Common myeloid progenitor, CD34-positive (primary cell): ENCODE measurements around the gene GAREM1.
"Not testable (repeated sequence)": the region's sequence is repeated elsewhere in the genome, so short reads cannot be mapped to it uniquely, and the experiment has no call there.

Experiments used
- CTCF ChIA-PET: fragments of 350-600 bp; sonication (Branson Sonifier 250); formaldehyde crosslinking; loops from one replicate; lab custom pipeline; 2021; ENCODE audit warnings: antibody characterized with exemption; lab: Charles Lee
- POLR2A ChIA-PET: fragments of 350-600 bp; sonication (Branson Sonifier 250); formaldehyde crosslinking; loops from one replicate; lab custom pipeline; 2021; ENCODE audit warnings: antibody characterized with exemption; lab: Charles Lee
- DNase-seq, 3 donors: peaks; one replicate each; pipeline versions ENCODE4 v3.0.0 to v3.0.0-alpha.2; 2013
- H3K27ac ChIP-seq, 2 experiments: 1 replicate in 1 of 2; 2 replicates in 1 of 2; pipeline ENCODE4 v1.7.0; 2013; ENCODE audit warnings: inconsistent platforms in 2 of 2, low read length in 2 of 2, mild to moderate bottlenecking in 2 of 2, low read depth in 1 of 2, moderate library complexity in 1 of 2; ENCODE audit not compliant: severe bottlenecking in 2 of 2, insufficient read depth in 1 of 2, poor library complexity in 1 of 2
- H3K27me3 ChIP-seq, 5 experiments: replicated peaks in 2 of 5; 1 replicate in 3 of 5; 2 replicates in 2 of 5; pipeline versions ENCODE4 v1.6.1 to v1.7.0; 2013; ENCODE audit warnings: low read length in 4 of 5, mild to moderate bottlenecking in 2 of 5, moderate library complexity in 2 of 5, inconsistent platforms in 1 of 5; ENCODE audit not compliant: insufficient read depth in 5 of 5, control insufficient read depth in 4 of 5
- H3K36me3 ChIP-seq, 4 experiments: 1 replicate in 2 of 4; 2 replicates in 2 of 4; pipeline versions ENCODE4 v1.6.1 to v1.7.0; 2013; ENCODE audit warnings: low read length in 3 of 4, control low read depth in 1 of 4, mild to moderate bottlenecking in 1 of 4; ENCODE audit not compliant: control insufficient read depth in 4 of 4, insufficient read depth in 4 of 4
- H3K4me1 ChIP-seq, 4 experiments: 1 replicate in 3 of 4; 2 replicates in 1 of 4; pipeline versions ENCODE4 v1.6.1 to v1.7.1; 2013; ENCODE audit warnings: low read length in 3 of 4, mild to moderate bottlenecking in 3 of 4, control low read depth in 1 of 4, inconsistent platforms in 1 of 4, moderate library complexity in 1 of 4; ENCODE audit not compliant: control insufficient read depth in 4 of 4, insufficient read depth in 4 of 4; ENCODE audit errors: control extremely low read depth in 1 of 4
- H3K4me3 ChIP-seq, 7 experiments: 1 replicate in 4 of 7; 2 replicates in 3 of 7; pipeline versions ENCODE4 v1.5.1 to v1.7.0; 2013; ENCODE audit warnings: mild to moderate bottlenecking in 7 of 7, low read length in 6 of 7, moderate library complexity in 6 of 7, inconsistent platforms in 2 of 7, low read depth in 2 of 7, control low read depth in 1 of 7; ENCODE audit not compliant: insufficient read depth in 4 of 7, control insufficient read depth in 1 of 7; ENCODE audit errors: extremely low read depth in 1 of 7
- H3K9me3 ChIP-seq, 5 experiments: 1 replicate in 4 of 5; 2 replicates in 1 of 5; pipeline versions ENCODE4 v1.6.1 to v1.7.1; 2013; ENCODE audit warnings: low read length in 4 of 5, mild to moderate bottlenecking in 2 of 5, inconsistent platforms in 1 of 5, low read depth in 1 of 5, moderate library complexity in 1 of 5; ENCODE audit not compliant: control insufficient read depth in 4 of 5, insufficient read depth in 2 of 5; ENCODE audit errors: control extremely low read depth in 1 of 5
- WGBS: methylation state at CpG from one replicate; pipeline ENCODE4 v1.1.5; 2013; ENCODE audit not compliant: insufficient coverage; 5-methylcytosine and 5-hydroxymethylcytosine counted together

Gene GAREM1

DNA sequence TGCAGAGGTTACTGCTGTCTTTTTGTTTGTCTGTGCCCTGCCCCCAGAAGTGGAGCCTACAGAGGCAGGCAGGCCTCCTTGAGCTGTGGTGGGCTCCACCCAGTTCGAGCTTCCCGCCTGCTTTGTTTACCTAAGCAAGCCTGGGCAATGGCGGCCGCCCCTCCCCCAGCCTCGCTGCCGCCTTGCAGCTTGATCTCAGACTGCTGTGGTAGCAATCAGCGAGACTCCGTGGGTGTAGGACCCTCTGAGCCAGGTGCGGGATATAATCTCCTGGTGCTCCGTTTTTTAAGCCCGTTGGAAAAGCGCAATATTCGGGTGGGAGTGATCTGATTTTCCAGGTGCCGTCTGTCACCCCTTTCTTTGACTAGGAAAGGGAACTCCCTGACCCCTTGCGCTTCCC is 237.3 kb downstream of the GAREM1 start:
- H3K27ac ChIP-seq, H3K4me1 ChIP-seq, CTCF ChIA-PET, H3K9me3 ChIP-seq, POLR2A ChIA-PET, H3K4me3 ChIP-seq, H3K27me3 ChIP-seq, H3K36me3 ChIP-seq, DNase-seq: not testable (repeated sequence)
- WGBS, result 98% methylated on average over 9 of the region's 15 CpGs

DNA sequence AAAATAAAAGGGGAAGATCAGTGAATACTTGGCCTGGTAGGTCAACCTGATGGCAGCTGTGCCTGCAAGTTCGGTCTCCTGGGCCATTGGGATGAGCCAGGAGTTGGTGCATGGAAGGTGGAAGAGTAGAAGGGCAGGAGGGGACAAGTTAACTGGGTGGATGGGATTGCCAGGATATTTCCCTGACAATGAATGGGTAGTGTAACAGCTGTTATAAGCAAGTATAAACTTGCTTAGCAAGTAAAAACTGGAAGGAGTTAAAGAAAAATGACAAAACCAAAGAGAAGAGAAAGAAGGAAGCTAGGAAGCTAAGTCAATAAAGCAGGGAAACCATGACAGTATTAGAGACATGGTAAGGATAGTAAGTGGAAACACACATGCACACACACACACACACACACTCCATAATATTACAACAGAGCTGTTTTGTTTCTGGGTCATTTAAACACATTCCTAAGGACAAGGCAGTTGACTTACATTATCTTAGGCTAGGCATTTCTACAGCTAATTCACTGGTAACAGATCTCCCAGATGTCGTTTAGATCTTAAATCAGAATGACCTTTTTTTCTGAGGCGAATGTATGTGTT is 251.2 kb downstream of the GAREM1 start:
- H3K9me3 ChIP-seq, result no peaks in the 10 kb centered on the region
- 96% methylated on average over 3 of the region's 3 CpGs for WGBS
- no peak overlapping the region for H3K27ac ChIP-seq
- CTCF ChIA-PET, result interaction anchor here (0.8 kb wide), 1 partner anchor 21 kb away, joined by 3 read pairs; no protein-coding TSS in a partner anchor
- H3K36me3 ChIP-seq, result no peaks in the 10 kb centered on the region
- no peak overlapping the region for H3K4me3 ChIP-seq
- H3K27me3 ChIP-seq, result no peaks in the 10 kb centered on the region
- POLR2A ChIA-PET, result no interaction called here
- no peaks in the 10 kb centered on the region for H3K4me1 ChIP-seq
- DNase-seq, result no peak

DNA sequence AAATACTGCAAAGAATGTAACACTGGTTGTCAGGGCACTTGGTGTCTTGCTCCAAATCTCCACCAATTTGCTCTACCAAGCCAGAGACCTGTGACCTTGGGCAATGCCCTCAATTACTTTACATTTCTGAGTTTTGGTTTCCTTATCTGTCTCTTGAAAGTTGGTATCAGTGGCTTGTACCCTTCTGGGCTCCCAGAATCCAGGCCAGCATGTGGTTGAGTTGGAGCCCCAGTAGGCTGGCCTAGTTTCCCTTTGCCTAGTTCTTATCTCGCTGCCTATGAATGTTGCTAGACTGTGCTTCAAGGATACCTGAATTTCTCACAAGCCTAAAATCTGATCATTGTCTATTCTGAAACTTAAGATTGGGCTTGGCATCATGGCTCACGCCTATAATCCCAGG is 254.3 kb downstream of the GAREM1 start:
- no peak overlapping the region for H3K27ac ChIP-seq
- DNase-seq, result no peak
- H3K4me1 ChIP-seq, result no peaks in the 10 kb centered on the region
- H3K4me3 ChIP-seq, result no peak overlapping the region
- POLR2A ChIA-PET, result no interaction called here
- H3K36me3 ChIP-seq, result no peaks in the 10 kb centered on the region
- no peaks in the 10 kb centered on the region for H3K9me3 ChIP-seq
- CTCF ChIA-PET, result no interaction called here
- 100% methylated on average over 1 of the region's 2 CpGs for WGBS
- no peaks in the 10 kb centered on the region for H3K27me3 ChIP-seq

DNA sequence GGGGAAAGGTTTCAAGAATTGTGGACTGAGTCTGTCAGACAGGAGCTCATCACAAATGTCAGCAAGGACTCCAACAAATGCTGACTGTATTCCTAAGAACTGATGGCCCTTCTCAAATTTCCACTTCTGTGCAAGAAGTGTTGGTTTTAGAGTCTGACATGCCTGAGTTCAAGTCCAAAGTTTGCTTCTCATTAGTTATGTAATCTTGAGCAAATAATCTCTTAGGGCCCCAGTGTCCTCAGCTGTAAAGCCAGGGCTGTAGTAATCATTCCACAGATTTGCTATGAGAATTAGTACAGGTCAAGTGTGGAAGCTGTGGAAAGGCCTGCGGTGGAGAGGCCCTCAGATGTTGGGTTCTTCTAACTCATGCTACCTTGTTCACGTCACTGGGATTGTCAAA is 257.0 kb downstream of the GAREM1 start:
- Histone ChIP-seq H3K4me1 (no peaks in the 10 kb centered on the region), H3K27me3 (no peaks in the 10 kb centered on the region), H3K9me3 (no peaks in the 10 kb centered on the region), H3K4me3 (no peak overlapping the region), H3K27ac (no peak overlapping the region), H3K36me3 (no peaks in the 10 kb centered on the region)
- 100% methylated on average over 2 of the region's 2 CpGs for WGBS
- no peak for DNase-seq
- CTCF ChIA-PET, result no interaction called here
- POLR2A ChIA-PET, result no interaction called here
